Coronary artery (tissue), 2 donors: Measurements from ENCODE around the gene RPS6KA2.

Experiments
- DNase-seq: peaks from one replicate; pipeline ENCODE4 v3.0.0-alpha.2; 2017; ENCODE audit warnings: low spot score
- H3K27ac ChIP-seq, 2 donors: fragments of 200-600 bp; sonication (generic); one replicate each; pipeline ENCODE4 v1.5.1; 2016 to 2019
- H3K4me3 ChIP-seq: fragments of 200-600 bp; sonication (generic); 2 replicates; pipeline ENCODE4 v1.5.1; 2016; ENCODE audit warnings: mild to moderate bottlenecking, moderate library complexity
- CTCF ChIP-seq: fragments of 200-600 bp; sonication (generic); IDR thresholded peaks from one replicate; pipeline ENCODE4 v1.5.1; 2019; ENCODE audit warnings: antibody characterized with exemption

RPS6KA2 gene

DNA sequence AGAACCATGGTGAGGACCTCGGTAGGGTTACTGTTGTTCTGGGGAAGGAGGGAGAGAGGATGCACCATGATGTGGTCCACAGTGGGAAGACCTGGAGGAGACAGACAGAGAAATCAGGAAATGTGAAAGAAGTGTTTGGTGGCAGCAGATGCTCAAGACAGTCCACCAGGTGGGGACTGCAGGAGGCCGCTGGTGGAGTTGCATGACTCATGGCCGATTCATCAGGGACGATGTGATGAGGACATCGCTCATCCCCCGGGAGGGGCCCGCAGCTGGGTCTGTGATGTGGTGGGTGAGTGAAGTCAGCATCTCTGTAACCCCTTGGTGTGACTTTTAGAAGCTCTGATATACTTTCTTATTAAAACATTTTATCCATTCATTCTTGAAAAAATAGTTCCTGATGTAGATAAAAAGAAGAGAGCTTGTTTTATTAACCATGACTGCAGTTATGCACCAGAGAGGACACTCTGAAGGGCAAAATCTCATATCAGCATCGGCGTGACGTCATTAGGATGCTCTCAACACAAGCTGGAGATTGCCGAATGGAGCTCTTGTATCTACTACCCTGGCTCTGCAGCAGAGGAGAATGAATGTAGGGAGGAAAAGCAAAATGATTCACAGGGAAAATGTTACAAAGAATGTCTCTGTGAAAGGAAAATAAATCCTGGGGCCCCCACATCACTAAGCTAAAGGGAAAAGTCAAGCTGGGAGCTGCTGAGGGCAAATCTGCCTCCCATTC, 111.8 kb downstream of the RPS6KA2 start:
- H3K27ac ChIP-seq: no peak overlapping the region
- no peak overlapping the region for H3K4me3 ChIP-seq
- no peak for TF ChIP-seq CTCF
- no peak for DNase-seq

DNA sequence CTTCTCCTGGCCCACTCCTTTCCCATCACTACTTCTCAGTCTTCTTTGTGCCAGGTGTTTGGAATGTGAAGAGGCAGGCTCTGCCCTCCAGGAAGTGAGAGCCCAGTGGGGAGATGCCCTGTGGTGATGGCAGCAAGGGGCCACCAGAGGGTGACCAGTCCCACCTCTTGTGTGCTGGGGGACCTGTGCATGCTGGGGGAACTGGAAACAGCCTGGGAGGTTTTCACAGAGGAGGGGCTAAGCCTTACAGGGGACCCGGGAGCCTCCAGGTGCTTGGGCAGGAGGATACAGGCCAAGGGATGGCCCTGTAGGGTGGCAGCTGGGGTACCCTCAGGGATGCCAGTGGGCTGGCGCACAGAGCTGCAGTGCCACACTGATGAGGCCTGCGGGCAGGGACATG, 112.9 kb downstream of the RPS6KA2 start:
- TF ChIP-seq CTCF: no peak
- DNase-seq: no peak
- Histone ChIP-seq H3K4me3 (no peak overlapping the region), H3K27ac (no peak overlapping the region)

GRCh38 chr6:166512567-166512966, 114.5 kb downstream of the RPS6KA2 start:
- no peak for TF ChIP-seq CTCF
- Histone ChIP-seq H3K27ac (no peak overlapping the region), H3K4me3 (no peak overlapping the region)
- no peak for DNase-seq

DNA sequence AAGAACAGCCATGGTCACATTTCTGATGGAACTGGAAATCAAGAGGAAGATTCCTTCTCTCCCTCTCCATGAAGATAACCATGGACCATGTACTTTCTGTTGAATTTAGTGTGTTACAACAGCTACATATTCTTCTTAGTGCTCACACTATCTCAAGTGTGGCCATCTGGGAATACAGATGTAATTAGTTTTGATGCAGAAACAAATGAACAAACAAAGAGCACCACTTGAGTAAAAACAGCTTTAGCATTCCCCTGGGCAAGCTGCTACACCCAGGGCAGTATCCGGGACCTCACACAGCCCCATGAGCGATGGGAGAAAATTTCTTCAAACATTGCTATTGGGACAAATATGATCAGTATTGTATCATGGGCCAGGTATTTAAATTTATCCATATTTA, 115.7 kb downstream of the RPS6KA2 start:
- DNase-seq: no peak
- Histone ChIP-seq H3K27ac (no peak overlapping the region), H3K4me3 (no peak overlapping the region)
- no peak for TF ChIP-seq CTCF

- TF ChIP-seq CTCF: no peak
- no peak for DNase-seq
- Histone ChIP-seq H3K27ac (no peak overlapping the region), H3K4me3 (no peak overlapping the region)
Observed at GRCh38 chr6:166509193-166509592, 117.9 kb downstream of the RPS6KA2 start.

DNA sequence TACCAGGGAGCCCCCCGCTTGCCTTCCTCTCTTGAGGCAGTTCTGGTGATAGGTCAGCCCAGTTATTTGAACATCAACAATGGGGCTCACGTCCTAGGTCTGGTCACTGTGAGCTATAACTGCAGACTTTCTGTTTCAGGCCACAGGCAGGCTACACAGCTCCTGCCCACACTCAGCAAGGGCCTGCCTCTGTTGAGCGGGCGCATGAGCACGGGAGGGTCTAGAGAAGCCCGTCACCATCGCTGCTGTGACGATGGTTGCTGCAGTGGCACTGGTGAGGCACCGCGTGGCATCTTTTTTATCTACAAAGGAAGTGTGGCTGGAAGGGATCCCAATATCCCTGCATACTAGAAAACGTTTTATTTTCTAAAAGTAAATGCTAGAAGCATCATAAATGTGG, 118.3 kb downstream of the RPS6KA2 start:
- Histone ChIP-seq H3K27ac (no peak overlapping the region), H3K4me3 (no peak overlapping the region)
- no peak for DNase-seq
- TF ChIP-seq CTCF: no peak

- Histone ChIP-seq H3K27ac (no peak overlapping the region), H3K4me3 (no peak overlapping the region)
- no peak for DNase-seq
- no peak for TF ChIP-seq CTCF
Observed at GRCh38 chr6:166507809-166508564, 119.1 kb downstream of the RPS6KA2 start.
